HCT116 (cell line): ENCODE measurements around the gene TMEM141. TPM values are rescaled to one million over a fixed set of nuclear protein-coding genes. Genes with fewer than 3 reads are reported as not detected.

ENCODE experiments used
- ATAC-seq: fragments of 200-7000 bp; cut with Tn5 transposase; 2 replicates; pipeline ENCODE4 v1.9.1; 2020; ENCODE audit warnings: mild to moderate bottlenecking, moderate library complexity
- BruUV-seq: library from RNA; stranded (reverse); fragments of 400-500 nt; replicated peaks from 2 replicates; lab custom pipeline; 2021; lab: Mats Ljungman, UMichigan
- CTCF ChIA-PET: fragments of 300-600 bp; sonication (Branson Sonifier 250); formaldehyde crosslinking; loops from one replicate; lab custom pipeline; 2021; ENCODE audit warnings: antibody characterized with exemption; lab: Charles Lee
- POLR2A ChIA-PET: fragments of 300-600, 350-600 bp; sonication (Branson Sonifier 250); formaldehyde crosslinking; loops from one replicate; lab custom pipeline; 2021; ENCODE audit warnings: antibody characterized with exemption; lab: Charles Lee
- RAD21 ChIA-PET, 2 experiments: fragments of 300-600 bp; sonication (Branson Sonifier 250); formaldehyde crosslinking; loops; one replicate each; lab custom pipeline; 2023; ENCODE audit warnings: low total read pairs in 2 of 2; ENCODE audit not compliant: uncharacterized antibody in 2 of 2, unreplicated experiment in 2 of 2, low non-redundant PET in 1 of 2; lab: Charles Lee
- DNase-seq: peaks from one replicate; pipeline ENCODE4 v3.0.0-alpha.2; 2010; ENCODE audit warnings: low read depth, low spot score
- H2AFZ ChIP-seq: fragments of 200-600 bp; shearing (Covaris generic), sonication (generic); 2 replicates; pipeline ENCODE4 v1.6.1; 2017; ENCODE audit warnings: low read depth, mixed run types, mixed read lengths, antibody characterized with exemption, low read length; ENCODE audit not compliant: poor library complexity, severe bottlenecking
- H3K27ac ChIP-seq: 2 replicates; pipeline ENCODE4 v1.5.1; 2012; ENCODE audit warnings: low read depth, low read length
- H3K27me3 ChIP-seq: fragments of 200-600 bp; sonication (generic); 2 replicates; pipeline ENCODE4 v1.6.1; 2016; ENCODE audit warnings: mixed run types, low read length, mixed read lengths; ENCODE audit not compliant: insufficient read depth
- H3K36me3 ChIP-seq, 2 experiments: fragments of 200-500 bp in 1 of 2; fragments of 200-600 bp in 1 of 2; sonication (Bioruptor generic) in 1 of 2; sonication (generic) in 1 of 2; 2 replicates each; pipeline versions ENCODE4 v1.5.1 to v1.6.1; 2014 to 2016; ENCODE audit warnings: low read length in 2 of 2, inconsistent platforms in 1 of 2, mixed read lengths in 1 of 2, mixed run types in 1 of 2; ENCODE audit not compliant: insufficient read depth in 2 of 2, control insufficient read depth in 1 of 2
- H3K4me1 ChIP-seq, 2 experiments: fragments of 200-600 bp in 1 of 2; sonication (generic) in 1 of 2; 2 replicates each; pipeline versions ENCODE4 v1.5.1 to v1.6.1; 2012 to 2017; ENCODE audit warnings: low read length in 2 of 2, inconsistent platforms in 1 of 2, mild to moderate bottlenecking in 1 of 2, mixed read lengths in 1 of 2, mixed run types in 1 of 2, moderate library complexity in 1 of 2; ENCODE audit not compliant: insufficient read depth in 2 of 2, control insufficient read depth in 1 of 2
- H3K4me2 ChIP-seq: fragments of 200-600 bp; sonication (generic); 2 replicates; pipeline ENCODE4 v1.6.1; 2017; ENCODE audit warnings: mixed run types, low read length, mixed read lengths
- H3K4me3 ChIP-seq, 2 experiments: fragments of 200-600 bp in 1 of 2; sonication (generic) in 1 of 2; replicated peaks in 1 of 2; 2 replicates each; pipeline ENCODE4 v1.5.1; 2011 to 2016; ENCODE audit warnings: low read length in 2 of 2, control low read depth in 1 of 2, low read depth in 1 of 2, mild to moderate bottlenecking in 1 of 2, mixed read lengths in 1 of 2, mixed run types in 1 of 2
- H3K79me2 ChIP-seq: fragments of 200-600 bp; sonication (generic); 2 replicates; pipeline ENCODE4 v1.6.1; 2017; ENCODE audit warnings: mild to moderate bottlenecking, mixed run types, low read length, moderate library complexity, mixed read lengths; ENCODE audit not compliant: insufficient read depth
- H3K9ac ChIP-seq: fragments of 200-600 bp; sonication (generic); 2 replicates; pipeline ENCODE4 v1.6.1; 2016; ENCODE audit warnings: low read length, mixed read lengths
- H3K9me2 ChIP-seq: fragments of 200-600 bp; sonication (generic), shearing (Covaris generic); 2 replicates; pipeline ENCODE4 v1.6.1; 2017; ENCODE audit warnings: mixed run types, mild to moderate bottlenecking, moderate library complexity; ENCODE audit not compliant: insufficient read depth
- H3K9me3 ChIP-seq, 2 experiments: fragments of 200-500 bp in 1 of 2; fragments of 200-600 bp in 1 of 2; sonication (Bioruptor generic) in 1 of 2; sonication (generic) in 1 of 2; 2 replicates each; pipeline ENCODE4 v1.6.1; 2014 to 2017; ENCODE audit warnings: low read length in 2 of 2, mixed read lengths in 2 of 2, inconsistent platforms in 1 of 2, low read depth in 1 of 2, mild to moderate bottlenecking in 1 of 2, mixed run types in 1 of 2, moderate library complexity in 1 of 2; ENCODE audit not compliant: control insufficient read depth in 1 of 2, insufficient read depth in 1 of 2
- H4K20me1 ChIP-seq: fragments of 200-600 bp; sonication (generic), shearing (Covaris generic); 2 replicates; pipeline ENCODE4 v1.6.1; 2017; ENCODE audit warnings: mixed run types, mild to moderate bottlenecking, moderate library complexity; ENCODE audit not compliant: insufficient read depth
- JUND ChIP-seq: IDR thresholded peaks from 2 replicates; pipeline ENCODE4 v1.6.1; 2012
- RAD21 ChIP-seq: IDR thresholded peaks from 2 replicates; pipeline ENCODE4 v1.6.1; 2012; ENCODE audit warnings: low read depth, mild to moderate bottlenecking
- intact Hi-C: fragments of 100-400 bp; cut with micrococcal nuclease; formaldehyde crosslinking; loops from 2 replicates; pipeline ENCODE4 v1.10.0; 2022
- total RNA-seq: library from RNA; stranded (reverse); gene quantifications from one replicate; pipeline ENCODE4 v1.2.1, GENCODE V29; 2021; ENCODE audit not compliant: unreplicated experiment
- TF ChIP-seq, protein P1 (sequence below): IDR thresholded peaks from 2 replicates; pipeline ENCODE4 v1.6.1; 2011; ENCODE audit warnings: mild to moderate bottlenecking, low read length, moderate library complexity; ENCODE audit not compliant: insufficient replicate concordance; ENCODE audit errors: extremely low read depth
- TF ChIP-seq, protein P2 (sequence below), 3 experiments: fragments of 200-600 bp in 1 of 3; sonication (generic) in 1 of 3; IDR thresholded peaks in 2 of 3; conservative IDR thresholded peaks in 1 of 3; 2 replicates each; pipeline ENCODE4 v1.5.1; 2012 to 2017; ENCODE audit warnings: low read depth in 2 of 3, low read length in 2 of 3, antibody characterized with exemption in 1 of 3, borderline replicate concordance in 1 of 3, control low read depth in 1 of 3, mild to moderate bottlenecking in 1 of 3, mixed read lengths in 1 of 3, mixed run types in 1 of 3, moderate library complexity in 1 of 3; ENCODE audit not compliant: insufficient read depth in 1 of 3

Gene TMEM141
- total RNA-seq, 1 experiment from 2014 or later, result 73.6 TPM

DNA sequence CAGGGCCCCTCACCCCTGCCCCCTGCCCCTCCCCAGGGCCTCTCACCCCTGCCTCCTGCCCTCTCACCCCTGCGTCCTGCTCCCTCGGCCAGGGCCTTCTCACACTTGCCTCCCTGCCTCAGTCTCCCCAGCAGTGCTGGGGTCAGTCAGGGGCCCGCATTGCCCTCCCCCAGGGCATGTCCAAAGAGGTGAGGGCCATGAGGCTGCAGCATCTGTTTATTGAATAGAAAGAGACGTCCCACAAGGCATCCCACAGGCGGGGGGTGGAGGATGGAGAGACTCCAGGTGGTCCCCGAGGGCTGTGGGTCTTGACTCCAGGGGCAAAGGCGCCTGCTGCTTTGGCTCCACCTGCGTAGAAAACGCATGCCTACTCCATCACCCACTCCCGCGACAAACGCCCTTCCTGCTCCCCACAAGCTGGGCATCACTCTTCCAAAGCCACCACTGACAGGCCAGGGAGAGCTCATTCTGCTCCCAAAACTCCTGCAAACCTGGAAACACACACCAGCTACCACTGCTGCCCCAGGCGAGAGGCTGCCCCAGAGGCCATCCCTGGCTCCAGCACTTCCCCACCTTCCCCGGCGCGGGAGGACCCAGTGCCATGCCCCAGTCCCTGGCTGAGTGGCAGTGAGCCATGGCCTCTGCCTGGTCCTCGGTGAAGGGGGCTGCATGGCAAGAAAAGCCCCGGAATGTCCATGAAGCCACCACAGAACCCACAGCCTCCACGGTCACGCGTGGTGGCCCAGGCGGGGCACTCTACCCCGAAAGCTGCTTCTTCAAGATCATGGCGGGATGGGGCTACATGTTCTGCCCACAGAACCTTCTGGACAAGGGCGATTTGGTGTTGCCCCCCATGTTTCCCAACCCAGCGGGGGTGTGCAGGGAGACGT lies 31.5 kb upstream of the TMEM141 start:
- no peaks in the 10 kb centered on the region for H3K36me3 ChIP-seq
- H3K4me3 ChIP-seq, result no peak overlapping the region
- POLR2A ChIA-PET, result no interaction called here
- no peak for DNase-seq
- H3K4me1 ChIP-seq, result peaks cover 13 to 25% of the 10 kb centered on the region in 2 experiments; a peak in 3 of 4 replicates
- no peaks in the 10 kb centered on the region for H3K9me2 ChIP-seq
- H2AFZ ChIP-seq, result no peak overlapping the region
- H4K20me1 ChIP-seq, result no peaks in the 10 kb centered on the region
- no TSS peak for BruUV-seq
- RAD21 ChIA-PET, result no interaction called here
- CTCF ChIA-PET, result no interaction called here
- H3K9me3 ChIP-seq, result peaks cover 0 to 9% of the 10 kb centered on the region in 2 experiments; a peak in 2 of 4 replicates
- TF ChIP-seq JUND (no peak), RAD21 (no peak)
- TF ChIP-seq, protein P1, sequence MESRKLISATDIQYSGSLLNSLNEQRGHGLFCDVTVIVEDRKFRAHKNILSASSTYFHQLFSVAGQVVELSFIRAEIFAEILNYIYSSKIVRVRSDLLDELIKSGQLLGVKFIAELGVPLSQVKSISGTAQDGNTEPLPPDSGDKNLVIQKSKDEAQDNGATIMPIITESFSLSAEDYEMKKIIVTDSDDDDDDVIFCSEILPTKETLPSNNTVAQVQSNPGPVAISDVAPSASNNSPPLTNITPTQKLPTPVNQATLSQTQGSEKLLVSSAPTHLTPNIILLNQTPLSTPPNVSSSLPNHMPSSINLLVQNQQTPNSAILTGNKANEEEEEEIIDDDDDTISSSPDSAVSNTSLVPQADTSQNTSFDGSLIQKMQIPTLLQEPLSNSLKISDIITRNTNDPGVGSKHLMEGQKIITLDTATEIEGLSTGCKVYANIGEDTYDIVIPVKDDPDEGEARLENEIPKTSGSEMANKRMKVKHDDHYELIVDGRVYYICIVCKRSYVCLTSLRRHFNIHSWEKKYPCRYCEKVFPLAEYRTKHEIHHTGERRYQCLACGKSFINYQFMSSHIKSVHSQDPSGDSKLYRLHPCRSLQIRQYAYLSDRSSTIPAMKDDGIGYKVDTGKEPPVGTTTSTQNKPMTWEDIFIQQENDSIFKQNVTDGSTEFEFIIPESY, result no peak
- TF ChIP-seq, protein P2, sequence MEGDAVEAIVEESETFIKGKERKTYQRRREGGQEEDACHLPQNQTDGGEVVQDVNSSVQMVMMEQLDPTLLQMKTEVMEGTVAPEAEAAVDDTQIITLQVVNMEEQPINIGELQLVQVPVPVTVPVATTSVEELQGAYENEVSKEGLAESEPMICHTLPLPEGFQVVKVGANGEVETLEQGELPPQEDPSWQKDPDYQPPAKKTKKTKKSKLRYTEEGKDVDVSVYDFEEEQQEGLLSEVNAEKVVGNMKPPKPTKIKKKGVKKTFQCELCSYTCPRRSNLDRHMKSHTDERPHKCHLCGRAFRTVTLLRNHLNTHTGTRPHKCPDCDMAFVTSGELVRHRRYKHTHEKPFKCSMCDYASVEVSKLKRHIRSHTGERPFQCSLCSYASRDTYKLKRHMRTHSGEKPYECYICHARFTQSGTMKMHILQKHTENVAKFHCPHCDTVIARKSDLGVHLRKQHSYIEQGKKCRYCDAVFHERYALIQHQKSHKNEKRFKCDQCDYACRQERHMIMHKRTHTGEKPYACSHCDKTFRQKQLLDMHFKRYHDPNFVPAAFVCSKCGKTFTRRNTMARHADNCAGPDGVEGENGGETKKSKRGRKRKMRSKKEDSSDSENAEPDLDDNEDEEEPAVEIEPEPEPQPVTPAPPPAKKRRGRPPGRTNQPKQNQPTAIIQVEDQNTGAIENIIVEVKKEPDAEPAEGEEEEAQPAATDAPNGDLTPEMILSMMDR (IDR thresholded peaks at IDR 0.05 in 2 of 3, conservative IDR thresholded peaks at IDR 0.05 in 1 of 3; ENCODE audit: borderline replicate concordance in 1 of 3, insufficient read depth in 1 of 3, low read depth in 2 of 3, low read length in 2 of 3), result no peak
- TF ChIP-seq, all 23 proteins: peak for 0
- Histone ChIP-seq H3K79me2 (no peaks in the 10 kb centered on the region), H3K9ac (no peak overlapping the region), H3K4me2 (no peak overlapping the region), H3K27me3 (no peaks in the 10 kb centered on the region), H3K27ac (no peak overlapping the region)
- intact Hi-C loops, result no loop called here
- no peak for ATAC-seq
